EL (cell line): ENCODE results near the gene NCOA5.
"Not testable (repeated sequence)": the region's sequence is repeated elsewhere in the genome, so short reads cannot be mapped to it uniquely, and the experiment has no call there.

Experiments
- DNase-seq: peaks from one replicate; pipeline ENCODE4 v3.0.0-alpha.2; 2016

The NCOA5 gene

DNA sequence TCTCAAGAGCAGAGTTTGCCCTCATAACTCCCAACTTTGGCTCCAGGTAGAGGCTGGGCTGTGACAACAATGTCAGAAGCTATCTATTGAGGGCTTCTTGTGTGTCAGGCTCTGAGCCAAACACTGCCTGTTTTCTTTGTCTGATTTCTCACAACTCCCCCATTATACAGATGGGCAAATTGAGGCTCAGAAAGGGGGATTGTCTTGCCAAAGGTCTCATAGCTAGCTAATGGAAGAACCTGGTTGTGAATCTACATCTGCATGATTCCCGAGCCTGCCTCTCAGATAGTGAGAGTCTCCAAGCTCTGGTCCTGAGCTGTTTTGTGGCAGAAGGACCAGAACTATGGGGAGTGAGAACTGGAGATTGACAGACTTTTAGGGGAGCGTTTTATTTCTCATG is 29.8 kb upstream of the NCOA5 start:
- DNase-seq, result no peak

DNA sequence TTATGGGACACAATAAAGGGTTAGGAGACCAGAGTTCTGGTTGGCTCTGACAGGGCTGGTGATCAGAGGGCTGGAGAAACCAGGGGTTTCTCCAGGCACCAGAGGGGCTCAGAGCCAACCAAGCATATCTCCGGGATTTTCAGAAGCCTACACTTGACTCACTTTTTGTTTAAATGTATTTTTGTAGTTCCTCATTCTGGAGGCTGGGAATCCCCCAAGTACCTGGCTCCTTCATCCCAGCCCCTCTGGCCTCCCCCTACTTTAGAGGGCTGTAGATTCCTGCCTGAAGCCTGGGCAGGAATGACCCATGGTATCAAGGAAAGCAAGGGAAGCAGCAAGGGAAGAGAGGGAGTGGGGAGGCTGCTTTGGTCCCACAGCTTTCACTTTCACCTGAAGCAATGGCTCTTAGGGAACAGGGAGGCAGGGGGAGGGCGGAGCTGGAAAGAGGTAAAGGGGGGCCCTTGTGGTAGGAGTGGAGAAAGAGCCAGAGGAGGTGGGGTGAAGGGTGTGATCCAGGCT is 29.3 kb upstream of the NCOA5 start:
- no peak for DNase-seq

DNA sequence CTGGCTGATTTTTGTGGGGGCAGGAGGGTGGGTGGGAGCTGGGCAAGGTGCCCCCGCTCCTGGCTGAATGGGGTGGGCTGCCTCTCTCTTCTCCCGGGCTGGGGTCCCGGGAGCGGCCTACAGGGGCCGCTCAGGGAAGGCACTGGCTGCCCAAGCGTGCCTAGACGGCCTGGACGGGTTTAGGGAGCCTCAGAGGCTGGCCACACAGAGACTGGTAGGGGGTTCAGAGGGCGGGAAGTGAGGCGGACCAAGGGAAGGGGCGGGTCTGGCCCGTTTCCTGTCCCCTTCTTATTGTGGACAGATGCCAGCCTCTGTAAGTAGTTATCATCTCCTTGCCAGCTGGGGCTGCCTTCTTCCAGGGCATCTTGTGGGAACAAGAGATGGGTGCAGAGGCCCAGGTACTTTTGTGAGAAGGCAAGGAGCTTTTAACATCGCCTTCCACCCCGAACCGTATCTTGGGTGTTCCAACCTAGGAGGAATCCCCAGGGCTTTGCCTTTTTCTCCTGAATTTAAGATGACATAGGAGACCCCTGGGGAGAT is 28.8 kb upstream of the NCOA5 start:
- DNase-seq, result peak; percentile 55

DNA sequence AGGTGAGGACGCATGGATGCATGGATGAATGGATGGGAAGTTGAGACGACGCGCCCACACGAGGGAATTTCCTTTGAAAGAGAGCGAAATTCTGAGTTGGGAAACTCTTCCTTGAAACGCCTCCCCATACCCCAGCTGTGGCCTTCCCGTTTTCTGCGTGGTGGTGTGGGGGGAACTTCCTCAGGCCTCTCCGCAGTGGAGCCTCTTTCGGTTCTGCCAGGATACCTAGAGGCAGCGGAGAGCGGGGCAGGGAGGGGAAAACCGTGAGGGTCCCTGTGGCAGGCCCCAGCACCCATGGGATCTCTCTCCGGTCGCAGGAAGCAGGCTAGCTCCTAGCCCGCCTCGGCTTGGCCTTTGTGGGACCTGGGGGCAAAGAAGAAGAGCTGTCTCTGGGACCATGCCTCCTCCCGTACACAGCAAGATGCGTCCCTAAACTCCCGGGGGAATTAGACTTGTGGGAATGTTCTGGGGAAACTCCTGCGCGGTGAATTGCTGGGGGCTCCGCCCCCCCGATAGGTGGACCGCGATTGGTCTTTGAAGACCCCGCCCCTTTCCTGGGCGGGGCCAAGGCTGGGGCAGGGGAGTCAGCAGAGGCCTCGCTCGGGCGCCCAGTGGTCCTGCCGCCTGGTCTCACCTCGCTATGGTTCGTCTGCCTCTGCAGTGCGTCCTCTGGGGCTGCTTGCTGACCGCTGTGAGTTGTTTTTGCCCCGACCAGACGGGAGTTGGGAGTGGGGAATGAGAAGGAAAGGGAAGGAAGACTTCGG is 28.1 kb upstream of the NCOA5 start, which contains the start of gene CD40:
Gene CD40 (plus strand): TSS at position 611 of the 764 bp plus-strand sequence. CDS start 30 bp downstream, at position 641.
- DNase-seq, result peak; percentile 88

- no peak for DNase-seq
Measured at GRCh38 chr20:46114449-46114848, 24.7 kb upstream of the NCOA5 start.

GRCh38 chr20:46113113-46113470 is 23.3 kb upstream of the NCOA5 start:
- DNase-seq, result no peak

GRCh38 chr20:46112430-46113112 is 22.8 kb upstream of the NCOA5 start:
- no peak for DNase-seq

DNA sequence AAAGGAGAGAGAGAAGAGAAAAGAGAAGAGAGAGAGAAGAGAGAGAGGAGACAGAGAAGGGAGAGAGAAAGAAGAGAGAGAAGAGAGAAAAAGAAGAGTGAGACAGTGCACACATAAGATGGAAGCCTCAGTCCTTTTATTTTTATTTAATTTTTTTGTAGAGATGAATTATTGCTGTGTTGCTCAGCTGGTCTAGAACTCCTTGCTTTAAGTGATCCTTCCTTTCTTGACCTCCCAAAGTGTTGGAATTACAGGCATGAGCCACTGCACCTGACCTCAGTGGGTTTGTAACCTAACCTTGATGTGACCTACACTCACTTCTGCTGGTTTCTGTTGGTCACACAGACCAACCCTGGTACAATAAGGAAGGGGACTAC is 22.1 kb upstream of the NCOA5 start:
- no peak for DNase-seq

GRCh38 chr20:46111028-46111835 is 21.5 kb upstream of the NCOA5 start:
- DNase-seq, result peak; percentile 44

GRCh38 chr20:46108976-46109375 is 19.2 kb upstream of the NCOA5 start:
- DNase-seq, result no peak

DNA sequence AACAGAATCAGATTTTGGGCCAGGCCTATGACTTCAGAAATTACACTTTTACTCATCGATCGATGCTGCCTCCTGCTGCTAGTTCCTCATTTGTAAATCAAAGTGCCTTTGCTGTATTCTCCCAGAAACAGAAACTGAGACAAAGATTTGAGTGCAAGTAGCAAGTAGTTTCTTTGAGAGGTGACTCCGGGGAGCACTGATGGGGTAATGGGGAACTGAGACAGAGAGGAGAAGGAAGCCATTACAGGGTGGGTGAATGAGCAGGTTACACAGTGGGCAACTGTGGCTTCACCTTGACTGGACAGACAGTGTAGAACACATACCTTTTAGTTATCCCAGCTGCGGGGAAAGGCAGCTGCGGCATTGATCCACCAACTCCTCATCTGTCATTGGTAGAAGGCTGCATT is 18.7 kb upstream of the NCOA5 start:
- no peak for DNase-seq

- DNase-seq, result no peak
Measured at GRCh38 chr20:46107061-46107460, 17.3 kb upstream of the NCOA5 start.

GRCh38 chr20:46104262-46104661 is 14.5 kb upstream of the NCOA5 start:
- no peak for DNase-seq

GRCh38 chr20:46102940-46103339 is 13.2 kb upstream of the NCOA5 start:
- no peak for DNase-seq

DNA sequence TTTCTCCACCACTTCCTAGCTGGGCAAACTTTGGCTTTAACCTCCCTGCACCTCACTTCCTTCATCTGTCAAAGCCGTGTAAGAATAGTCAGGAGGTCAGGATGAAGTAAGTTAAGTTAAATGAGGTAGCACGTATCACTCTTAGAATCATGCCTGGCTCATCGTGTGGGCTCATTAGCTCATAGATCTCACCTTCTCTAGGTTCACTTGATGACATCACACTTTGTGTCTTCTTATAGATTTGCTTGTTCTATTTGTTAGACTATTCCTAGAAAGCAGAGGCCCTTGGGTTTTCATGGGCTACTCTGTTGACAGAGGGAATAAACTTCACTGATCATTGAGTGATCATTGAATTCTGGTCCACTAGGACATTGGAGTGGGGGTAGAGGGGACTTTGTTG is 12.2 kb upstream of the NCOA5 start:
- DNase-seq, result no peak

DNA sequence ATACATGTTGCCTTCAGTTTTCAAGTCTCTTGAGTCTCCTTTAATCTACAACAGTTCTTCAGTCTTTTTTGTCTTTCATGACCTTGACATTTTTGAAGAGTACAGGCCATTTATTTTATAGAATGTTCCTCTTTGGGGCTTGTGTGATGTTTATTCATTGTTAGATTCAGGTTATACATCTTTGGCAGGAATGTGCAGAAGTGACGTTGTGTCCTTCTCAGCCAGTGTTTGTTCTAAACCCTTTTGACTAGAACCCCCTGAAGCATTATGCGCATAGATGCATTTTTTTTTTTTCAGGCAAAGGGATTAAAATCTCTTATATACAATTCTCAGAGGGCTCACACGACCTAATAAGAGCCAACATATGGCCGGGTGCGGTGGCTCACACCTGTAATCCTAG is 11.2 kb upstream of the NCOA5 start:
- DNase-seq, result no peak

- not testable (repeated sequence) for DNase-seq
Measured at GRCh38 chr20:46100444-46100843, 10.7 kb upstream of the NCOA5 start.

GRCh38 chr20:46099491-46100287 is 9.9 kb upstream of the NCOA5 start:
- DNase-seq, result no peak

GRCh38 chr20:46093531-46093930 is 3.8 kb upstream of the NCOA5 start:
- no peak for DNase-seq

DNA sequence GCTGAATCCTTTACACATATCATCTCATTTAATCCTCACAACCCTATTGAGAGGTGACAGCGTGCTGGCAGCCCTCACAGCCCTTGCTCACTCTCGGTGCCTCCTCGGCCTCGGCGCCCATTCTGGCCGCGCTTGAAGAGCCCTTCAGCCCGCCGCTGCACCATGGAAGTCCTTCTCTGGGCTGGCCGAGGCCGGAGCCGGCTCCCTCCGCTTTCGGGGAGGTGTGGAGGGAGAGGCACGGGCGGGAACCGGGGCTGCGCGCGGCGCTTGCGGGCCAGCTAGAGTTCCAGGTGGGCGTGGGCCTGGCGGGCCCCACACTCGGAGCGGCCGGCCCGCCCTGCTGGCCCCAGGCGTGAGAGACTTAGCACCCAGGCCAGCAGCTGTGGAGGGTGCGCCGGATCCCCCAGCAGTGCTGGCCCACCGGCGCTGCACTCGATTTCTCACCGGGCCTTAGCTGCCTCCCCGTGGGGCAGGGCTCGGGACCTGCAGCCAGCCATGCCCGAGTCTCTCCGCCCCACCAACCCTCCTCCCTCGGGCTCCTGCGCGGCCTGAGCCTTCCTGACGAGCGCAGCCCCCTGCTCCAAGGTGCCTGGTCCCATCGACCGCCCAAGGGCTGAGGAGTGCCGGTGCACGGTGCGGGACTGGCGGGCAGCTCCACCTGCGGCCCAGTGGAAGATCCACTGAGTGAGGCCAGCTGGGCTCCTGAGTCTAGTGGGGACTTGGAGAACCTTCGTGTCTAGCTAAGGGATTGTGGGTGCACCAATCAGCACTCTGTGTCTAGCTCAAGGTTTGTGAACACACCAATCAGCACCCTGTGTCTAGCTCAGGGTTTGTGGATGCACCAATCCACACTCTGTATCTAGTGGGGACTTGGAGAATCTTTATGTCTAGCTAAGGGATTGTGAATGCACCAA is 2.1 kb upstream of the NCOA5 start:
- not testable (repeated sequence) for DNase-seq

DNA sequence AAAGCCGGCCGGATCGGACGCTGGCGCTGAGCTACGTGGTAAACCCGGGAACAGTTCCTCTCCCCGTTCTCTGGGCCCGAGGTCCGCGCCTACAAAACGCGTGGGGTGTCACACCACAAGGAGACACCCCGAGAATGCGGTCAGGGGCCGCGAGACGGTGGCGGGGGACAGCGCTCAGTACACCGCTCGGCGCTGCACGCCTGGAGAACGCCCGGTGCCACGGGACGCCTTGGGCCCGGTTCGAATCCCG is 670 bp downstream of the NCOA5 start:
- DNase-seq, result no peak
